GM19193 (cell line): ENCODE results near the gene MYO18A.

ENCODE experiments used
- POLR2A ChIP-seq: IDR thresholded peaks from 4 replicates; pipeline ENCODE4 v1.6.1; 2011; ENCODE audit not compliant: insufficient read depth, insufficient read length; ENCODE audit errors: extremely low read depth

Gene MYO18A

GRCh38 chr17:29145289-29146073 is 34.7 kb downstream of the MYO18A start:
- no peak for TF ChIP-seq POLR2A

GRCh38 chr17:29143894-29144293 is 36.3 kb downstream of the MYO18A start:
- no peak for TF ChIP-seq POLR2A

- TF ChIP-seq POLR2A = no peak
Observed at GRCh38 chr17:29141514-29141876, 38.7 kb downstream of the MYO18A start.

GRCh38 chr17:29140631-29141513 is 39.3 kb downstream of the MYO18A start:
- no peak for TF ChIP-seq POLR2A

GRCh38 chr17:29140051-29140621 is 40.1 kb downstream of the MYO18A start:
- peak; percentile 50 for TF ChIP-seq POLR2A

GRCh38 chr17:29138971-29139691 is 41.1 kb downstream of the MYO18A start:
- TF ChIP-seq POLR2A = peak; percentile 55

- TF ChIP-seq POLR2A = peak; percentile 33
Observed at GRCh38 chr17:29138184-29138955, 41.8 kb downstream of the MYO18A start.

- TF ChIP-seq POLR2A = no peak
Observed at GRCh38 chr17:29136998-29137730, 43.0 kb downstream of the MYO18A start.

- TF ChIP-seq POLR2A = no peak
Observed at GRCh38 chr17:29135464-29135863, 44.7 kb downstream of the MYO18A start.

GRCh38 chr17:29133121-29133713 is 47.0 kb downstream of the MYO18A start:
- TF ChIP-seq POLR2A = no peak

- TF ChIP-seq POLR2A = no peak
Observed at GRCh38 chr17:29131814-29132682, 48.1 kb downstream of the MYO18A start.

- TF ChIP-seq POLR2A = no peak
Observed at GRCh38 chr17:29129731-29130130, 50.5 kb downstream of the MYO18A start.

- no peak for TF ChIP-seq POLR2A
Observed at GRCh38 chr17:29127840-29128239, 52.4 kb downstream of the MYO18A start.
